NCI-H2081 treated with DMSO at 0.1 percent for 48 hours (cell line): ENCODE data around the gene ZDHHC17.
A peak's percentile ranks its signal among the peaks of the same experiment; 100 is the strongest.
"Not testable (repeated sequence)": the region's sequence is repeated elsewhere in the genome, so short reads cannot be mapped to it uniquely, and the experiment has no call there.

ENCODE experiments used
- DNase-seq: peaks from one replicate; lab custom pipeline; 2025; lab: John Stamatoyannopoulos, UW

ZDHHC17 gene

GRCh38 chr12:76763746-76764675 is at the start of gene ZDHHC17:
ZDHHC17 (plus strand) TSS chr12:76764115; CDS start chr12:76764237, 122 bp downstream.
- peak; percentile 46 for DNase-seq

- DNase-seq: no peak
Observed at GRCh38 chr12:76714415-76714814, 49.5 kb upstream of the ZDHHC17 start.

GRCh38 chr12:76714861-76715260 is 49.1 kb upstream of the ZDHHC17 start:
- no peak for DNase-seq

- DNase-seq: no peak
Observed at GRCh38 chr12:76715332-76715731, 48.6 kb upstream of the ZDHHC17 start.

- DNase-seq: no peak
Observed at GRCh38 chr12:76717314-76717713, 46.6 kb upstream of the ZDHHC17 start.

GRCh38 chr12:76719171-76720041 is 44.5 kb upstream of the ZDHHC17 start:
- no peak for DNase-seq

GRCh38 chr12:76720068-76720467 is 43.8 kb upstream of the ZDHHC17 start:
- no peak for DNase-seq

- no peak for DNase-seq
Observed at GRCh38 chr12:76726626-76727025, 37.3 kb upstream of the ZDHHC17 start.

GRCh38 chr12:76732188-76732587 is 31.7 kb upstream of the ZDHHC17 start:
- DNase-seq: not testable (repeated sequence)

- not testable (repeated sequence) for DNase-seq
Observed at GRCh38 chr12:76737689-76738088, 26.2 kb upstream of the ZDHHC17 start.

GRCh38 chr12:76738824-76739579 is 24.9 kb upstream of the ZDHHC17 start:
- no peak for DNase-seq

GRCh38 chr12:76739896-76740295 is 24.0 kb upstream of the ZDHHC17 start:
- DNase-seq: no peak

GRCh38 chr12:76740501-76740900 is 23.4 kb upstream of the ZDHHC17 start:
- DNase-seq: no peak

GRCh38 chr12:76745343-76745742 is 18.6 kb upstream of the ZDHHC17 start:
- no peak for DNase-seq

- DNase-seq: no peak
Observed at GRCh38 chr12:76746516-76746915, 17.4 kb upstream of the ZDHHC17 start.

- no peak for DNase-seq
Observed at GRCh38 chr12:76747245-76747644, 16.7 kb upstream of the ZDHHC17 start.

- DNase-seq: no peak
Observed at GRCh38 chr12:76755829-76756379, 8.0 kb upstream of the ZDHHC17 start.

GRCh38 chr12:76757694-76758093 is 6.2 kb upstream of the ZDHHC17 start:
- DNase-seq: no peak

GRCh38 chr12:76762601-76762980 is 1.3 kb upstream of the ZDHHC17 start:
- no peak for DNase-seq

- DNase-seq: no peak
Observed at GRCh38 chr12:76764856-76765255, 941 bp downstream of the ZDHHC17 start.

GRCh38 chr12:76765598-76765997 is 1.7 kb downstream of the ZDHHC17 start:
- DNase-seq: no peak

GRCh38 chr12:76766161-76766560 is 2.2 kb downstream of the ZDHHC17 start:
- no peak for DNase-seq
